IPS-NIHi7 (cell line): ENCODE results near the gene SLC6A18.
"Not testable (repeated sequence)": the region's sequence is repeated elsewhere in the genome, so short reads cannot be mapped to it uniquely, and the experiment has no call there.

Experiments used
- DNase-seq: peaks from one replicate; pipeline ENCODE4 v3.0.0; 2012; ENCODE audit warnings: mixed read lengths; ENCODE audit errors: extremely low spot score

Gene SLC6A18

GRCh38 chr5:1275397-1276391 lies 50.5 kb downstream of the SLC6A18 start:
- not testable (repeated sequence) for DNase-seq

GRCh38 chr5:1276930-1277329 lies 51.7 kb downstream of the SLC6A18 start:
- no peak for DNase-seq

- no peak for DNase-seq
Observed at GRCh38 chr5:1277331-1277730, 52.1 kb downstream of the SLC6A18 start.

- no peak for DNase-seq
Observed at GRCh38 chr5:1277781-1278180, 52.6 kb downstream of the SLC6A18 start.

GRCh38 chr5:1278216-1278615 lies 53.0 kb downstream of the SLC6A18 start:
- DNase-seq: no peak

GRCh38 chr5:1278656-1279442 lies 53.7 kb downstream of the SLC6A18 start:
- DNase-seq: no peak

GRCh38 chr5:1279443-1280151 lies 54.4 kb downstream of the SLC6A18 start:
- no peak for DNase-seq

- DNase-seq: no peak
Observed at GRCh38 chr5:1280177-1281037, 55.2 kb downstream of the SLC6A18 start.

- no peak for DNase-seq
Observed at GRCh38 chr5:1281038-1281882, 56.1 kb downstream of the SLC6A18 start.

GRCh38 chr5:1282131-1282992 lies 57.2 kb downstream of the SLC6A18 start:
- DNase-seq: no peak

- DNase-seq: not testable (repeated sequence)
Observed at GRCh38 chr5:1282993-1283728, 58.0 kb downstream of the SLC6A18 start.

GRCh38 chr5:1283729-1284041 lies 58.5 kb downstream of the SLC6A18 start:
- not testable (repeated sequence) for DNase-seq

- not testable (repeated sequence) for DNase-seq
Observed at GRCh38 chr5:1284336-1284970, 59.3 kb downstream of the SLC6A18 start.

- DNase-seq: no peak
Observed at GRCh38 chr5:1285141-1285540, 60.0 kb downstream of the SLC6A18 start.

- DNase-seq: no peak
Observed at GRCh38 chr5:1285883-1286291, 60.7 kb downstream of the SLC6A18 start.

GRCh38 chr5:1288439-1289335 lies 63.5 kb downstream of the SLC6A18 start:
- no peak for DNase-seq

- DNase-seq: not testable (repeated sequence)
Observed at GRCh38 chr5:1289559-1289958, 64.4 kb downstream of the SLC6A18 start.
